Stimulated activated CD4-positive, alpha-beta T cell treated with anti-CD3 and anti-CD28 coated beads, Interleukin-2, amount 100 ng/mL, for 48 hours (primary cell): Measurements from ENCODE around the gene TMEM60.
"Not testable (repeated sequence)": the region's sequence is repeated elsewhere in the genome, so short reads cannot be mapped to it uniquely, and the experiment has no call there.

Experiments used
- DNase-seq, 2 donors: peaks; one replicate each; pipeline ENCODE4 v3.0.0-alpha.2; 2020

The TMEM60 gene

DNA sequence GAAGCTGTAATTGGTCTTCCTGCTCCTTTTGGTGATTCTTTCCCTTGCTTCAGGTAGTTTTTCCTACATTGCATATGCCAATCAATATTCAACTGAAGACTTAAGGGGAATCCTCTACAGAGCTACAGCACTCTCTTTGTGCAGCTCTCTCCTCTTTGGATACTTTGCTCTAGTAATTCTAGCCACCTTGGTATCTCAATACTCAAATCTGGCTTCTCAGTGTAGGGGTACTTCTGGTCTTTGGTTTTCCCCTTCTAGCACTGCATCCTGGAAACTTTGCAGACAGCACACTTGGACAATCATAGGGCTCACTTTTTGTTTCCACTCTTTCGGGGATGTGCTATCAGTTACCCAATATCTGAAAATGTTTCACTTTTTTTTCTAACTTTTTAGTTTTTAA, 10.3 kb upstream of the TMEM60 start:
- no peak for DNase-seq

DNA sequence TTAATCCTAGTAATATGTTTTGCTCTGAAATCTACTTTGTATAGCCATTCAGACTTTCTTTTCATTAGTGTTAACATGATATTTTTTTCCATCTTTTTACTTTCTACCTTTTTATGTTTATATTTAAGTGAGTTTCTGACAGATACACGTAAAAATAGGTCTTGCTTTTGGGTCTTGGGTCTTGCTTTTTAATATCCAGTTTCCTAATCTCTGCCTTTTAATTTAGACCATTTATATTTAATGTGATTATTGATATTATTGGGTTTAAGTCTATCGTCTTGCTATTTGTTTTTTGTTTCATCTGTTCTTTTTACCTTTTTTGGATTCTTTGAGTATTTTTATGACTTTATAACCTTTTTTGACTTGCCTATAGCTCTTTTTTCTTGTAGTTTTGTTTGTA, 8.2 kb upstream of the TMEM60 start:
- DNase-seq = no peak

DNA sequence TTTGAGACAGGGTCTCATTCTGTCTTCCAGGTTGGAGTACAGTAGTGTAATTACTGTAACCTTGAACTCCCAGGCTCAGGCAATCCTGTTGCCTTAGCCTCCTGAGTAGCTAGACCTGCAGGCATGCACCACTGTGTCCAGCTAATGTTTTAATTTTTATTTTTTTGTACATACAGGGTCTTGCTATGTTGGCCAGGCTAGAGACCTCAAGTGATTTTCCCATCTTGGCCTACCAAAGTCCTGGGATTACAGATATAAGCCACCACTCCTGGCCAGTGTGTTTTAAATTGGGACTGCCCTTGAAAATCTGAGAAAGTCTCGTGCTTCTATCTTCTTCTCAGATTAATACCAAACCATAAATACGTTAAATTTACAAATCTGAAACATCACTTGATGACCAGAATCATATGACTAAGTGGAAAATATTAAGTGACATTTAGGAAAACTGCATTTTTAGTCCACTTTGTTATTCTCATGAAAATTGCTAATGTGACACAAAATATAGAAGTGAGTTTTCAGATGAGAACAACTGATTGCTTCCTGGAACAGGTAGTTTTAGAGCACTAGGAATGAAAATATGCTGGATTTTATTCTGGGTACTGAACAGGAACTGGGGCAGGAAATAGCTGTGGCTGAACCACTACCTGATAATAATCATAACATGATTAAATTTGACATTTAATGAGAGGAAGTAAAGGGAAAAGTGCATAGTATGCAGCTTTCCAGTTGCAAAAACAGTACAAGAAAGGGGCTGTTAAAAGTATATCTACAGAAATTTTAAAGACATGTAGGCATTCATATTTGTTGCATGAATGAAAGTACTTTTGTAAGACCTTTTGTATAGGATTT, 4.5 kb upstream of the TMEM60 start:
- DNase-seq = no peak

DNA sequence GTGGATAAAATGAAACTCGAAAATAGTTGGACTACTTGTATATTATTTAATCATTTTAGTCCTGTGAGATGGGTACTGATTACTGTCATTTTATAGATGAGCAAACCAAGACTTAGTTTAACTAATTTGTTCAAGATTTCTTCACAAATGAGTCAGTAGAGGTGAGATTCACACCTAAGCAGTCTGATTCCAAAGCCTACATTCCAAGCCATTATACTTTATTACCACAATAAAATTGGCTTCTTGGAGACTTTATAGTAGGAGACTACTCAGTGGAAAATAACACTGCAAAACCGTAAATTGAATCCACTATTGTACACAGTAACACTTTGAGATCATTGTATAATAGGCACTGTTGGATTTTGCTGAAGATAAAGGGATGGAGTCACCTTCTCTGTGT, 2.5 kb upstream of the TMEM60 start:
- DNase-seq = no peak

DNA sequence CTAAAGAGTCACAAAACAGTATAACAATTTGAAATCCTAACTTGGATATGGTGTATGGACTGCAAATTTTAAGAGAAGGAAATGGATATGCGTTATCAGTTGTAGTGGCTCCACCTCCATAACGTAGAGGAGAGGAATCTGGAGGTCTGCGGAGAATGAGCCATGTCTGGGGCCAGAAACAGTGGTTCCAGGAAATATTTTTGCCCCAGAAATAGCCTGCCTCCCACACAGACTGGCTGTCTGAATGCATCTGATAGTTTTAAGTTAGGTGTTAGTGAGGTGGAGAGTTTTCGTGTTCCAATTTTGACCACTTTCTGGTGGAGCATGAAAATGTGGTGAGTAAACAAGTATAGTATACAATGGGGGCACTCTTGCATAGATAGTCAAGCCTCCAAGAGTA, 1.9 kb upstream of the TMEM60 start:
- no peak for DNase-seq

DNA sequence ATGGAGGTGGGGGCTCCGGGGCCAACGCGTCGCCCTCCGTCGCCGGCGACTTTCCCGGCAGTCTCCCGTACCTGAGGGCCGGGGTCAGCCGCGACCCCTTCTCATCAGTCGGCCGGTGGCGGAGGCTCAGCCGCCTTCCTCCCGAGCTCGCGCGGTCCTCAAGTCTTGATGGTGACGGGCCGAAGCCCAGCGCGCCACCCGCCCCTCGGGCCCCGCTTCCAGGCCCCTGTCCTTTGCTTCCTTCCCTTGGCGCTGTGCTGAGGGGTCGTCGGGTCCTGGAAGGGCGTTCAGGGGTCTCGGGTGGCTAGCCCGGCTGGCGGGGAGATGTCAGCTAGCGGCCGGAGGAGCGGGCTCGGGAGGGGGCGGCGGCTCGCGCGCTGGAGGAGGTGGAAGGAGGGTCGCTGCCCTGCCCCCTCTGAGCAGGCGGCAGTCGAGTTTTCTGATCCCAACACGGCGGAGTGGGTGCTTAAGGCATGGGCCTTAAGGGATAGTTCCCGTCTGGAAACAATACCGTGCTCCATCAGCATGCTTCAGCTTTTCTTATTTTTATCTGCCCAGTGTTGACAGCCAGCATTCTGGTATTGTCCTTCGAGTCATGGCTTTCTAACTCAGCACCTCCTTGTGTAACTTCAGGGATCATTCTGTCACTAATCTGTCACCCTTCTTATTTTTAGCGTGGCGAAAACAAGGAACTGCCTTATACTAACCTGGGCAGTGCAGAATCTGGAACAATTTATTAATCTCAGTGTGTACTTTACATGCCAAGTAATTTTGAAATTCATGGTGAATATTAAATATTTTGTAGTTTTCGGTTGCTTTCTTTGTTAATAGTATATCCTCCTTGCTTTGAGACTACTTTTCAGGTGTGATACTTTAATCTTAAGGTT, 1.1 kb upstream of the TMEM60 start:
- peak in 1 of 2 donors; percentile 11 for DNase-seq

DNA sequence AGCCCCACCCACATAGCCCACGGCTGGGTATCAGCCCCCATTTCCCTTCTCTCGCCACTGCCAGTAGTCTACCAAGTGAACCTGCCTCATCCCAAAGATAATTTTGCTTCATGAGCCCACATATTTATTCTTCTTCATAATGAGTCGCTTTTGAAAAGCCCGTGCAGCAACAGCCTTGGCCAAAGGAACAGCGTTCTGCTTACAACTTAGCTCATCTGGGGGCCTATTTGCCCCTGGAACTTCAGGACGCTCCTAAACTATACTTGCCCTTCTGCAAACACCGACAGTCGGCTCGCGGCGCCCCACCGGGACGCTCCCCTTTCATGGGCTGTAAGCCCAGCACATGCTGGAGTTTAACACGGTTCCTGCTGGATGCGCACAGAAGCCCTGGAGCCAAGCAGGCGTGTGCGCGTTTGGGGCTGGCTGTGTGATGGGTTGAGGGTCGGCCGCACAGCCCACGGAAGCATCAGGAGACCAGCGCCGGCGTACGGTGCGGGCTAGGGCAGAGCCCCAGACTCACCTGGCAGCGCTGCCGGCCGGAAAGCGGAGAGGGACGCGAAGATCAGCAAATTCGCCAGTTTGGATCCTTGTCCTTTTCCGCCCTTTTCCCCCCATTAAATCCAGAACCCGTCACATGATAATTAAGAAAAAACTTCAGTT, 370 bp downstream of the TMEM60 start:
- no peak for DNase-seq

DNA sequence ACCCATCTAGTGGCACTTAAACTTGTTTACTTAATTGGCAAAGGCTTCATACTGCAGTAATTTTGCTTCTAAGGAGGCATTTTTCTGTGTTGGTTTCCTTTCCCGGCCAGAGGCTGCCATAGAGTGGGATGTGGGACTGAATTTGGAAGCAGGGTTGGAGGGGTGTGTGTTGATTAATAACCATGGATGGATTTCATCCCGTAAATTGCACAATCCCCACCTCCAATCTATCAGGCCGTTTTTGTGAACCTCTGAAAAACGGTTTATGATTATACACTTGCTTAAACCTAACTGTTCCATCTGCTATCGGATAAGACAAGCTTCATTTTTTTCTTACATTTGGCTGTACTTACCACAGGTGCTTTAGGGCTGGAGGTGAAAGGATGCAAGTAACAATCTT, 1.3 kb downstream of the TMEM60 start:
- DNase-seq = no peak

DNA sequence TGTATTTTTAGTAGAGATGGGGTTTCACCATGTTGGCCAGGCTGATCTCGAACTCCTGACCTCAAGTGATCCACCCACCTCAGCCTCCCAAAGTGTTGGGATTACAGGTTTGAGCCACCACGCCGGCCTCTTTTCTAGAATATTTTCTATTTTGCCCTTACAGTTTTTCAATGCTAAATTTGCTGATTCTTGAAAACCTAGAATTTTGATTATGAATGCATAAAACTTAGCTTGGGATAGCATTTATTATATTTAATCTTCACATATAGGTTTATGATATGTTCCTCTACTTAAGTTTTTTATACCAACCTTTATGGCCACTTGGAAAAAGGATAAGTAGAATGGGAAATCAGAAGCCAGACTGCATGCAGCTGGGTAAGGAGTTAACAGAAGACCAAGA, 2.1 kb downstream of the TMEM60 start:
- DNase-seq = no peak

DNA sequence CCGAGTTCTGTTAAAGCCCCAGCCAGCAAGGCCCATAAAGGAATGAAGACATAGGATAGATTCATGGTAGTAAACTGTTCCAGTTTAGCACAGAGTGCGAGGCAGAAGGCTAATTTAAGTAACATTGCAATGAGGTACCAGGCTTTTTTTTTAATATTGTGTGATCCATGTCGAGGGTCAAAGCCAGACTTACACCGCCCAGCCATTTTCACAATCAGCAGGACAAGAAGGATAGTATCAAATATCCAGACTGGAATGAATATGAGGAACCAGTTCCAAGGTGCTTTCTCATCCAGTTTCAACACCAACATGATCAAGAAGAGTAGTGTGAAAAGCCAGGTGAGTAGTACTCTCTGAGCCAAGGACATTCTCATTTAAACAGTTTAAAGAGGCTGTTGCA, 4.2 kb downstream of the TMEM60 start:
- DNase-seq = no peak

DNA sequence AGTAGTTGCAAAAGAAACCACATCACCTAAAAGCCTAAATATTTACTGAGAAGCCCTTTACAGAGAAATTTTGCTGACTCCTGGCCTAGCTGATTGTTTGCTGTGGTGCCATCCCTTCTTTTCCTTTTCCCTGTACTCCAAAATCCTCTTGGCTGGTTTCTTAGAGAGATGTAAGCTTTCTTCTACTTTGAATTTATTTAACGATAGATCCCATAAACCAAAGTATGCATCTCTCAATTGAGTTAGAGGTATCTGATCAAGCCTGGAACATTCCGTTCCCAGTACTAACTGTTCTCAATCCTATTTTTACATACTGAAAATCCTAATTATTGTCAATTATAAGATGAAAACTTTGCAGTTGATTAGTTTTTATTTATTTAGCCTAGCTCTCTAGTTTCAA, 6.3 kb downstream of the TMEM60 start:
- no peak for DNase-seq

DNA sequence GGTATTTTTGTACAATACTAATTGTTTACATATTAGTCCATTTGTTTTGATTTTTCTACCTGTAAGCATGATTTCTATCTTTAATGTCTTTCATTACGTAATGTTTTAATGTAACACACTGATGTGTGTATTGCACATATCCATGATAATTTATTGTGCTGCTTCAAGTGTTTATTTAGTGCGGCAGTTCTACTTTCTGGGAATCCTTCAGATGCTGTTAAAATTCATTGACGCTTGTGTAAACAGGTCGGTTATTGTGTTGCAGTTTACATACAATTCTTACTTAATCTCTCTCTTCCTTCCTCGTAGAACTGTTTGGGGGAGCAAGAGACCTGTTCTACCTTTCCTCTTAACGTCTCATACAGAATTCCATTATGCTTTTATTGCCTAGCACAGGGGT, 6.9 kb downstream of the TMEM60 start:
- DNase-seq = no peak

DNA sequence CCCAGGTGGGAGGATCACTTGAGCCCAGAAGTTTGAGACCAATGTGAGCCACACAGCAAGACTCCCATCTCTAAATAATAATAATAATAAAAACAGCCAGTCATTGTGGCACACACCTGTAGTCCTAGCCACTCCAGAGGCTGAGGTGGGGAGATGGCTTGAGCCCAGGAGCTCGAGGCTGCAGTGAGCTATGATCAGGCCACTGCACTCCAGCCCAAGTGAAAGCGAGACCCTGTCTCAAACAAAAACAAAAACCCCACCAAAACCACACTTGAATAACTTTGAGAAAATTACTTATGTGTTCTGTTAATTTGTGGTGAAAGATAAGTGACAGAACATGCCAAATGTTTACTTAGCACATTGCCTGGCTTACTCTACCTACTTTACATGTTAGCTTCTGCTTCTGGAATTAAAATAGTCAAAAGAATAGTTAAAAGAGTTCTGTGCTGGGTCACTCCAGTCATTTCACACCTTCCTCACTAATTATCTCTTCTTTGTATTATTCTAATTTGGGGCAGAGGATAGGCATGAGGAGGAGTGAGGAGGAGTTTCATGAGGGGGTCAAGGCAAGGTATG, 9.8 kb downstream of the TMEM60 start:
- DNase-seq = no peak

DNA sequence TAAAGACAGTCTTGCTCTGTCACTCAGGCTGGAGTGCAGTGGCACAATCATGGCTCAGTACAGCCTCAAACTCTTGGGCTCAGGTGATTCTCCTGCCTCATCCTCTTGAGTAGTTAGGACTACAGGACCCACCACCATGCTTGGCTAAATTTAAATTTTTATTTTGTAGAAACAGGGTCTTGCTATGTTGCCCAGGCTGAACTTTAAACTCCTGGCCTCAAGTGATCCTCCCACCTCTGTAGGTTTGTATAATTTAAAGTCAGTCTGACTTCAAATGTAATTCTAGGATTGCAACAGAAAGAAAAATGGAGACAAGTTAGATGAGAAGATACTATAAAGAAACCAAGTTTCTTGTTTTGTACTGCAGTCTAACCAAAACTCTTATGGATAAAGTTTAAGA, 11.5 kb downstream of the TMEM60 start:
- DNase-seq = no peak

DNA sequence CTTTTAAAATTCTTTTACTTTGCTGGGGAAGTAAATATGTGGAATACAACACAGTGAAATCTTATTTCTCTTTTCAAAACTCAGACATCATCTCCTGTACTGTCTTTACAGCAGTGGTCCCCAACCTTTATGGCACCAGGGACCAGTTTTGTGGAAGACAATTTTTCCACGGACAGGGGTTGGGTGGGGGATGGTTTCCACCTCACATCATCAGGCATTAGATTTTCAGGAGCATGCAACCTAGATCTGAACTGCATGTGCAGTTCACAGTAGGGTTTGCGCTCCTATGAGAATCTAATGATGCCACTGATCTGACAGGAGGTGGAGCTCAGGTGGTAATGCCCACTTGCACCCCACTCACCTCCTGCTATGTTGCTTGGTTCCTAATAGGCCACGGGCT, 12.2 kb downstream of the TMEM60 start:
- DNase-seq = no peak

DNA sequence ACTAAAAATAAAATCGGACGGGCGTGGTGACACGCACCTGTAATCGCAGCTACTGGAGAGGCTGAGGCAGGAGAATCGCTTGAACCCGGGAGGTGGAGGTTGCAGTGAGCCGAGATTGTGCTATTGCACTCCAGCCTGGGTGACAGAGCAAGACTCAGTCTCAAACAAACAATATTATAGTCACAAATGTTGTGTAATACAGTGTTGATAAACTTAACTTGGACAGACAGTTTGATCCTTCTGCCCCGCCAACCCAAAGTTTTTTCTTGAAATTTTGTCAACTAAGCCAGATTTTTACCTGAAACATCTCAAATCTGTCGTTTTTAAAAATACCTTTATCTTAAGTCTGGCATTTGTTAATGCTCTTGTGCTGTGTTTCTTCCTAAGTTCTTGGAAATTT, 13.8 kb downstream of the TMEM60 start:
- not testable (repeated sequence) for DNase-seq

DNA sequence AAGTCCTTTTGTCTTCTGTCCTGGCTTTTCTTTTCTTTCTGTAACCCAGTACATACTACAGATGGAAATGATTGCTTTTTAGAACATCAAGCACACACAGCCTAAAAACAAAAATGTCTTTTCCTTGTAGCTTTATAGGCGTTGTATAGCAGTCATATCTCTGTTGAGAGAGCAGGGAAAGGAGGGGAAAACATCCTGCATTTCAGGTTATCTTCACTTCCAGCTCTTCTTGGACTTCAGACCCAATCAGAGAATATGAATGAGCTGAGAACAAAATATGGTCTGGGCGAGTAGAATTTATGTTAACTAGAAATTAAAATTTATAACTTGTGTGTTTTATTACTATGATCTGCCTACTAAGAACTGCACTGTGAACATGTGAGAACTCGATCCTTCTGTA, 14.7 kb downstream of the TMEM60 start:
- DNase-seq = no peak

DNA sequence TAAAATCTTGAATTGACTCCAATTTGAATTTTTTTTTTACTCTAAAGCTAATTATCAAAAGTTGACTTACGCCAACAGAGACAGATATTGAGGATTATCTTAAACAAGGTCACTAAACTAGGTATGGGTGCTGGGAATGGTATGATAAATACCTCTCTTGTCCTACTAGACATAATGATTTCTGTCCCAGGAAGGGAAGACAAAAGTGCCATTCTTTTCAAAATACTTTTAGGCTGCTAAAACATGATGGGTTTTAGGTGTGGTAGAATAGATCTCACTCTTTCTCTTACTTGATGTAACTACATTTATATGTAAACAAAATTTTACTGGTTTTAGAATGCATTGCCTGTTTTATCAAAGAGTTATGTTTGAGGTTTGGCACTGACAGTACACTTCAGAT, 15.1 kb downstream of the TMEM60 start:
- DNase-seq = no peak

DNA sequence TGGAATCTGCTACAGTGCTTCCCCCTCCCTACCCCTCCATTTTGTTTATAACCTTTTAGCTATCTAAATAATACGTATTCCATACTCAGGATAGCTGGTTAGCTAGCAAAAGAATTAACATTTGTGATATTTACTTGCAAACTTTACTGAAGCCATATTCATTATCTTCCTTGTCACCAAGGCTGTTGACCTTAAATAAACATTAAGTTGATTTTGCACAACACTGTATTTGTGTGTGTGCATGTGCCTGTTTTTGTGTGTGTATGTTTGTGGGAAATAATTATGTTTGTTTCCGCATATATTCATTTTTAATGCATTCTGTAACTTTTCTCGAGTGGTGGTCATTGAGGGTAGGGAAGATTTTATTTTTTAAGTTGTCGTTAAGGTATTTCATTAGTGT, 15.9 kb downstream of the TMEM60 start:
- no peak for DNase-seq

DNA sequence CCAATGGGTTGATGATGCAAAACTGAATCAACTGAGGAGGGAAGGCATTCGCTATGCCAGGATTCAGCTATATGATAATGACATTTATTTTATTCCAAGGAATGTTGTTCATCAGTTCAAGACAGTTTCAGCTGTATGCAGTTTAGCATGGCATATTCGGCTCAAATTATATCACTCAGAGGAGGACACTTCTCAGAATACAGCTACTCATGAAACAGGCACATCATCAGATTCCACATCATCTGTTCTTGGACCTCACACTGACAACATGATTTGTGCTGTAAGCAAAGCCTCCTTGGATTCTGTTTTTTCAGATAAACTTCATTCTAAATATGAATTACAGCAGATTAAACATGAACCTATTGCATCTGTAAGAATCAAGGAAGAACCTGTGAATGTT, 19.7 kb downstream of the TMEM60 start:
- no peak for DNase-seq

DNA sequence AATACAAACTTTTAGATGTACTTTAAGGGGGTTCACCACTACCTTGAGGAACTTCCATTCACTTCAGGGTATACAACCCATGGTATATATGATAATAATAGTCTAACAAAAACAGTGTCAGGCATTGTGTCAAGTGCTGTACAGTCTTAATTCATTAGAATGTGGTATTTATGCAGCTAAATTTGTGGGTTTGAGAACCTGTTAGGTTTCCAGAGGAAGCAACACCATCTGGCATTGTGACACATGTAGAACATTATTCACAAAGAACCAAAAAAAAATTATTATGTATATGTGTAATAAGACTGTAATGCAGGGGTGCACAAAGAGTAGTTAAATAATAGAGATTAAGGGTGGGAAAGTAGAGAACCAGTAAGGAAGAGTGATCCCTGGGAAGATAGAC, 26.3 kb downstream of the TMEM60 start:
- no peak for DNase-seq

DNA sequence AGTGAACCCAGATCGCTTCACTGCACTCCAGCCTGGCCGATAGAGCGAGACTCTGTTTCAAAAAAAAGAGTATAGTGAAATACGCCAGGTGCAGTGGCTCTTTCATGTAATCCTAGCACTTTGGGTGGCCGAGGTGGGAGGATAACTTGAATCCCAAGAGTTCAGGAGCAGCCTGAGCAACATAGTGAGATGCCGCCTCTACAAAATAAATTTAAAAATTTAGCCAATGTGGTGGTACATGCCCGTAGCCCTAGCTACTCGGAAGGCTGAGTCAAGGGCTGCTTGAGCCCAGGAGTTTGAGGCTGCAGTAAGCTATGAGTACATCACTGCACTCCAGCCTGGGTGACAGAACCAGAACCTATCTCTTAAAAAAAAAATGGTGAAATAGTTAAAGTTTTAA, 27.9 kb downstream of the TMEM60 start:
- DNase-seq = no peak
